Measurements from ENCODE around the gene DLX4. TPM values are rescaled to one million over a fixed set of nuclear protein-coding genes. Genes with fewer than 3 reads are reported as not detected.

Gene DLX4
- total RNA-seq, 1 donor from 2014 or later, result not detected

DNA sequence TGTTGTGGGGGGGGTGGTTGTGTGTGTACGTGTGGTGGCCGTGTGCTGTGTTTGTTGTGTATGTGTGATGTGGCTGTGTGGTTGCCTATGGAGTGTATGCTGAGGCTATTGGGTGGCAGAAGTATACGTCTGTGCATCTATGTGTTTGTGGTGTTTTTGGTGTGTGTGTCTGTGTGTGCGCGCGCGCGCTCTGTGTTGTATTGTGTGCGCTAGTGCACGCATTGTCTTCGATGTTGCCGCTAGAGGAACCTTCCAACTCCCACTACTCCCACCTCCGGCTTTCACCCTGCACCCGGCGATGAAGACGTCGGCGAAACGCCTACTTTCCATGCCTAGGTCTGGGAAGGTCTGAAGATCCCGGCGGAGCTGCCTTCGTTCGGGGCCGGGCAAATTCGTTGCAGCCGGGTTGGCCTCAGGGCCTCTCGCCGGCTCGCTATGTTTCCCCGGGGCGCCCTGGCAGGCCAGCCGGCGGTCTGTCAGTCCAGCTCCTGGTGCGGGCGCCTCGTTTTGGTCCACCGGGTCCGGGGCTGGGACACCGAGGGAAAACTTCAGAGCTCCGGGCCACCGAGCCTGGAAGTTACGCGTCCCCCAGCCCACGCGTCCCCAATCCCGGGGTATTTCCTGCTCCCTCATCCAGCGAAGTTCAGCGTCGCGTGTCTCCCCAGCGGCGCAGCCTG lies 5.2 kb upstream of the DLX4 start:
- no peak overlapping the region for H3K4me3 ChIP-seq (ENCODE audit: insufficient read depth, low read depth, low read length)
- no peak overlapping the region for H3K9ac ChIP-seq (ENCODE audit: low read length)
- peaks cover 8% of the 10 kb centered on the region for H3K4me1 ChIP-seq (ENCODE audit: insufficient read depth, low read length)
- Mint-ChIP-seq H3K36me3 (ENCODE audit: low read depth, unreplicated experiment) (peaks cover 3% of the 10 kb centered on the region), H3K9me3 (ENCODE audit: unreplicated experiment) (peaks cover 21% of the 10 kb centered on the region), H3K4me3 (ENCODE audit: unreplicated experiment) (no peak overlapping the region), H3K27me3 (ENCODE audit: low read depth, unreplicated experiment) (peaks cover 84% of the 10 kb centered on the region), H3K4me1 (ENCODE audit: low read depth, unreplicated experiment) (peaks cover 9% of the 10 kb centered on the region), H3K27ac (ENCODE audit: unreplicated experiment) (peak overlapping the region; percentile 69)
- H2AFZ ChIP-seq (ENCODE audit: low read depth, low read length), result no peak overlapping the region
- DNase-seq (ENCODE audit: low read depth) (no peak), FAIRE-seq (no peak)
- TF ChIP-seq EZH2 (IDR thresholded peaks at IDR 0.05; ENCODE audit: insufficient read depth, low read length) (peak; percentile 23), CTCF (IDR thresholded peaks at IDR 0.05; ENCODE audit: insufficient read depth, low read depth, low read length) (no peak)
- H3K27ac ChIP-seq (ENCODE audit: low read depth, low read length), result no peak overlapping the region
- H3K4me2 ChIP-seq (ENCODE audit: low read length), result peak overlapping the region; percentile 5
- no peaks in the 10 kb centered on the region for H3K9me3 ChIP-seq (ENCODE audit: insufficient read depth, low read depth, low read length)
- H3K27me3 ChIP-seq (ENCODE audit: insufficient read depth, low read length), result peaks cover 73% of the 10 kb centered on the region
- H3K36me3 ChIP-seq (ENCODE audit: insufficient read depth, low read length), result no peaks in the 10 kb centered on the region
- peaks cover 12% of the 10 kb centered on the region for H4K20me1 ChIP-seq (ENCODE audit: insufficient read depth, low read length)
- no peaks in the 10 kb centered on the region for H3K79me2 ChIP-seq (ENCODE audit: insufficient read depth, low read length)

GRCh38 chr17:49964303-49964768 lies 4.7 kb upstream of the DLX4 start:
- H3K4me2 ChIP-seq (ENCODE audit: low read length), result peak overlapping the region; percentile 5
- peaks cover 79% of the 10 kb centered on the region for H3K27me3 ChIP-seq (ENCODE audit: insufficient read depth, low read length)
- Mint-ChIP-seq H3K27me3 (ENCODE audit: low read depth, unreplicated experiment) (peaks cover 89% of the 10 kb centered on the region), H3K36me3 (ENCODE audit: low read depth, unreplicated experiment) (peaks cover 3% of the 10 kb centered on the region), H3K4me1 (ENCODE audit: low read depth, unreplicated experiment) (peaks cover 7% of the 10 kb centered on the region), H3K9me3 (ENCODE audit: unreplicated experiment) (peaks cover 21% of the 10 kb centered on the region), H3K4me3 (ENCODE audit: unreplicated experiment) (peak overlapping the region; percentile 57), H3K27ac (ENCODE audit: unreplicated experiment) (peak overlapping the region; percentile 69)
- DNase-seq (ENCODE audit: low read depth) (no peak), FAIRE-seq (no peak)
- H3K4me3 ChIP-seq (ENCODE audit: insufficient read depth, low read depth, low read length), result no peak overlapping the region
- H3K9ac ChIP-seq (ENCODE audit: low read length), result no peak overlapping the region
- H3K27ac ChIP-seq (ENCODE audit: low read depth, low read length), result no peak overlapping the region
- H4K20me1 ChIP-seq (ENCODE audit: insufficient read depth, low read length), result peaks cover 12% of the 10 kb centered on the region
- H2AFZ ChIP-seq (ENCODE audit: low read depth, low read length), result no peak overlapping the region
- no peaks in the 10 kb centered on the region for H3K9me3 ChIP-seq (ENCODE audit: insufficient read depth, low read depth, low read length)
- H3K36me3 ChIP-seq (ENCODE audit: insufficient read depth, low read length), result no peaks in the 10 kb centered on the region
- H3K4me1 ChIP-seq (ENCODE audit: insufficient read depth, low read length), result peaks cover 5% of the 10 kb centered on the region
- no peak for TF ChIP-seq CTCF (IDR thresholded peaks at IDR 0.05; ENCODE audit: insufficient read depth, low read depth, low read length)
- TF ChIP-seq EZH2 (IDR thresholded peaks at IDR 0.05; ENCODE audit: insufficient read depth, low read length), result no peak
- H3K79me2 ChIP-seq (ENCODE audit: insufficient read depth, low read length), result no peaks in the 10 kb centered on the region

All from astrocyte (in vitro differentiated cells and primary cell).